ENCODE measurements around the gene MAPK8. TPM values are rescaled to one million over a fixed set of nuclear protein-coding genes. Genes with fewer than 3 reads are reported as not detected.

The MAPK8 gene
- total and polyA plus RNA-seq, 4 donors, result 75.8 to 107 (median 88.7) TPM

DNA sequence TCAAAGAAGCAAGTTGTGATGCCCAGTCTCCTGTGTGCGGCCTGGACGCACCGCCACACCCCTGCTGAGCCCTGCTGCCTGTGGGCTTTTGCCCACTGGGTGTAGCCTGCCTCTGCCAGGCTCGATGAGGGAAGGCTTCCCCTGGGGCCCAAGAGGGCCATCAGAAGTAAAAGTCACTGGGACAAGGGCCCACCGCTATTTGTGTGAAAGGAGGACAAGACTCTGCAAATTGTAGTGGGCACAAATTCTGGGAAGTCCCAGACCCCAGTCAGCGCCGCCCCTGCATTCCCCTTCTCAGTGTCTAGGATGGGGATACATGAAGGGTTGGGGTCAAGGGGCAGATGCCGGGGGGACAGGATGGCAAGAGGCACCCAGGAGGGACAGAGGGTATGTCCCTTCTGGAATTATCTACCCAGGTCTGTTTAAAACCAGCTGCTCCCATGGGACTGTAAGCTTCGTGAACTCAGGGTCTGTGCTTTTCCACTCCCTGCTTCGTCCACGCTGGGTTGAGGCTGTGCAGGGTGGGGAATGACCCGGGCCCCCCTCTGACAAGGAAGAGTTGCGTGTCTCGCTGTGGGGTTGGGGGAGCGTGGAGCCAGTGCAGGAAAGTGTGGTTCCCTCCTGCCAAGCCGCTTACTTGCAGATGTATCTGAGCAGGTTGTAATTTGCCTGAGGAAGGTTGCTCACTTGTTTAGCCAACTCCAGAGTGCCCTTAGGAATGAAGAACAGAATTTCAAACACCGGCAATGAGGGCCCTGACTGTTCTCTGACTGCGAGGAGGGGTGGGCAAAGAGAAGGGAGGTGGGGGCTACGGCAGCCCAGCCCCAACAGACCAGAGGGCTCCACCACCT is 147.2 kb downstream of the MAPK8 start:
- peaks cover 41% of the 10 kb centered on the region for H3K36me3 ChIP-seq (ENCODE audit: control insufficient read depth, insufficient read depth, low read length)
- WGBS (ENCODE audit: insufficient coverage), result 91% methylated on average over 17 of the region's 19 CpGs

DNA sequence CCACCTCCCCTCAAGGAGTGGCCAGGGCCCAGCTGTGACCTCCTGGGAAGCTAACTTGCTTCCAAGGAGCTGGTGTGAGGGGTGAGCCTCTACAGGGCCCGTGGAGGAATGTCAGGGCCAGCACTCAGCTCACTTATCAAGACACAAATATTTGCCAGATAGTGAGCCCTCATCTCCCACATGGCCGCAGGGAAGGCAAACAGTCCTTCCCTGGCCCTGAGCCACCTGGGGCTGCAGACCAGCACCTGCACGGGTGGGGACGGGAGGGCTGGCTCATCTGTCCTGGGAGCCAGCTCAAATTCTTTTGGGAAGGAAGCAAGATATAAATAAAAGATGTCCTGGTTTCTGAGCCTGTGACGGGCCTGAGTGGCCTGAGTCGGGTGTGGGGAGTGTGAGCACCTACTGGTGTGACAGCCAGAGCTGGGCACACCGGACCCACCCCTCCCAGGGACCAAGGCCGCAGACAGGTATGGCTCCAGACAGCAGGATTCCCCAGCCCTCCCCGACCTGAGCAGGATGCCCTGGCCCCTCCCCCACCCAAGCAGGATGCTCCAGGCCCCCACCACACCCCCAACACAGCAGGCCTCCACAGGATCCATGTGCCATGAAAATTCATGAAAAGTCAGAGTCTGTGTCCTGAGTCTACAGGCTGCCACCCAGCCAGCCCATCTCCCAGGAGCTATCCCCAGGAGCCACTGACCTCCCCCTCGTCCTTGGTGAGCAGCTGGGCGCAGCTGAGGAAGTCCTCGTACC is 148.0 kb downstream of the MAPK8 start:
- 84% methylated on average over 12 of the region's 12 CpGs for WGBS (ENCODE audit: insufficient coverage)
- no peak overlapping the region for H3K27ac ChIP-seq (ENCODE audit: low read depth, low read length)
- no peak for DNase-seq (ENCODE audit: low read depth in 4 of 6, low spot score in 6 of 6)

More for the DNA sequence above, 147.2 kb downstream of the MAPK8 start:
- Histone ChIP-seq H3K27ac (ENCODE audit: low read depth, low read length) (no peak overlapping the region), H3K27me3 (ENCODE audit: control insufficient read depth, insufficient read depth, low read length) (no peaks in the 10 kb centered on the region), H3K4me1 (ENCODE audit: control insufficient read depth, insufficient read depth, low read length) (peaks cover 27% of the 10 kb centered on the region), H3K4me3 (ENCODE audit: low read depth, low read length) (no peak overlapping the region), H3K9me3 (ENCODE audit: control insufficient read depth, insufficient read depth, low read length) (no peaks in the 10 kb centered on the region)
- no peak for DNase-seq (ENCODE audit: low read depth in 4 of 6, low spot score in 6 of 6)

DNA sequence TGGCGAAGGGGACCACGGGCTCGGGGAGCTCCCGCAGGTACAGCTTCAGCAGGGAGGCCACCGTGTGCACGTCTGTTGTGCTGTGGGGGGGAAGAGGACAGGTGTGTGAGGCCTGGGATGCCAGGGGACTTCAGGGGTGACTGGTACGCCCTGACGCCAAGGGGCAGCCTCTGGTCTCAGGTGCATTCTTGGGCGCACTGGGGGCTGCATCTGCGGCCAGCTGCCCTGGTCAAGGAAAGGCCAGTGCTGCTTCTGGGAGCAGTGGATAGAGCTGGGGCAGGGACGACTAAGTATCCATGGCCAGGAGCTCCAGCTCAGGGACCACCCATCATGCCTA is 148.5 kb downstream of the MAPK8 start:
- H3K27ac ChIP-seq (ENCODE audit: low read depth, low read length), result no peak overlapping the region
- 93% methylated on average over 11 of the region's 11 CpGs for WGBS (ENCODE audit: insufficient coverage)

More for the DNA sequence above, 148.0 kb downstream of the MAPK8 start:
- no peak overlapping the region for H3K4me3 ChIP-seq (ENCODE audit: low read depth, low read length)
- H3K9me3 ChIP-seq (ENCODE audit: control insufficient read depth, insufficient read depth, low read length), result no peaks in the 10 kb centered on the region
- H3K36me3 ChIP-seq (ENCODE audit: control insufficient read depth, insufficient read depth, low read length), result peaks cover 40% of the 10 kb centered on the region
- no peaks in the 10 kb centered on the region for H3K27me3 ChIP-seq (ENCODE audit: control insufficient read depth, insufficient read depth, low read length)
- peaks cover 27% of the 10 kb centered on the region for H3K4me1 ChIP-seq (ENCODE audit: control insufficient read depth, insufficient read depth, low read length)

DNA sequence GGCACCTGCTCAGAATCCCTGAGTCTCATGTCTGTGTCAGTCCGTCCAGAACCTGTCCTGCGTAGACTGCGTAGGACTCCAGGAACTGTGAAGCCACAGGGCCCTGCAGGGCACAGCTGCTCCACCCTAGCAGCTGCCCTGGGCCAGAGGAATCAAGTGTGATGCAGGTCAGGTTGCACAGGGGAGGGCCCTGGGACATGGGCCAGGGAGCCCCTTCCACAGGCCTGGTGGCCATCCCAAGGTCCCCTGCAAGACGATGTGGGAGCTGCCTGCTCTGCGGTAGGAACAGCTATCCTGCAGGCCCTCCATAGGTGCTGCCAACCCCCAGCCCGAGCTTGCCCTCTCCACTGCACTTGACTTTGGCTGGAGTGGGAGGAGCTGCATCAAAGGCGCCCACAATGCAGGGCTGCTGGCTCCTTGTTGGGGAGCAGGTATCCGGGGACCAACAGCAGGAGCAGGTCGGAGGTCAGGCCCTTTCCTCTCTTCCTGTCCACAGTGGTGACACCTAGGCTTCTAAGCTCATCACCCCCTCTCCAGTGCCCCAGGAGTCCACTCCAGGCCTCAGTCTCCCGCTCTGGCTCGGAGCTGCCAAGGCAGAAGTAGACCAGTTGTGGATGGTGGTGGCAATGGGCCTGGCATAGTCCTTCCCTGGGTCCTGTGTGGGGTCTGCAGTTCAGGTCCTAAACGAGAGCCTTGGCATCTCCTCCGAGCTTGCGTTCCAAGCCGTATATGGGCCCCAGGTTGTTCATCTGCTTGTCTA is 149.1 kb downstream of the MAPK8 start:
- H3K27ac ChIP-seq (ENCODE audit: low read depth, low read length), result no peak overlapping the region
- 95% methylated on average over 13 of the region's 15 CpGs for WGBS (ENCODE audit: insufficient coverage)
- peaks cover 36% of the 10 kb centered on the region for H3K36me3 ChIP-seq (ENCODE audit: control insufficient read depth, insufficient read depth, low read length)
- H3K27me3 ChIP-seq (ENCODE audit: control insufficient read depth, insufficient read depth, low read length), result no peaks in the 10 kb centered on the region
- no peaks in the 10 kb centered on the region for H3K9me3 ChIP-seq (ENCODE audit: control insufficient read depth, insufficient read depth, low read length)
- H3K4me1 ChIP-seq (ENCODE audit: control insufficient read depth, insufficient read depth, low read length), result peaks cover 27% of the 10 kb centered on the region
- no peak for DNase-seq (ENCODE audit: low read depth in 4 of 6, low spot score in 6 of 6)
- H3K4me3 ChIP-seq (ENCODE audit: low read depth, low read length), result no peak overlapping the region

More for the DNA sequence above, 148.5 kb downstream of the MAPK8 start:
- Histone ChIP-seq H3K36me3 (ENCODE audit: control insufficient read depth, insufficient read depth, low read length) (peaks cover 41% of the 10 kb centered on the region), H3K27me3 (ENCODE audit: control insufficient read depth, insufficient read depth, low read length) (no peaks in the 10 kb centered on the region), H3K4me3 (ENCODE audit: low read depth, low read length) (no peak overlapping the region), H3K4me1 (ENCODE audit: control insufficient read depth, insufficient read depth, low read length) (peaks cover 27% of the 10 kb centered on the region), H3K9me3 (ENCODE audit: control insufficient read depth, insufficient read depth, low read length) (no peaks in the 10 kb centered on the region)
- no peak for DNase-seq (ENCODE audit: low read depth in 4 of 6, low spot score in 6 of 6)

GRCh38 chr10:48456361-48456804 is 149.9 kb downstream of the MAPK8 start:
- Histone ChIP-seq H3K27ac (ENCODE audit: low read depth, low read length) (no peak overlapping the region), H3K27me3 (ENCODE audit: control insufficient read depth, insufficient read depth, low read length) (no peaks in the 10 kb centered on the region), H3K4me1 (ENCODE audit: control insufficient read depth, insufficient read depth, low read length) (peaks cover 27% of the 10 kb centered on the region), H3K4me3 (ENCODE audit: low read depth, low read length) (no peak overlapping the region), H3K9me3 (ENCODE audit: control insufficient read depth, insufficient read depth, low read length) (no peaks in the 10 kb centered on the region), H3K36me3 (ENCODE audit: control insufficient read depth, insufficient read depth, low read length) (peaks cover 28% of the 10 kb centered on the region)
- WGBS (ENCODE audit: insufficient coverage), result 11% methylated on average over 8 of the region's 9 CpGs
- DNase-seq (ENCODE audit: low read depth in 4 of 6, low spot score in 6 of 6), result peak in 3 of 6 donors; percentile 50 to 80 (median 76)

DNA sequence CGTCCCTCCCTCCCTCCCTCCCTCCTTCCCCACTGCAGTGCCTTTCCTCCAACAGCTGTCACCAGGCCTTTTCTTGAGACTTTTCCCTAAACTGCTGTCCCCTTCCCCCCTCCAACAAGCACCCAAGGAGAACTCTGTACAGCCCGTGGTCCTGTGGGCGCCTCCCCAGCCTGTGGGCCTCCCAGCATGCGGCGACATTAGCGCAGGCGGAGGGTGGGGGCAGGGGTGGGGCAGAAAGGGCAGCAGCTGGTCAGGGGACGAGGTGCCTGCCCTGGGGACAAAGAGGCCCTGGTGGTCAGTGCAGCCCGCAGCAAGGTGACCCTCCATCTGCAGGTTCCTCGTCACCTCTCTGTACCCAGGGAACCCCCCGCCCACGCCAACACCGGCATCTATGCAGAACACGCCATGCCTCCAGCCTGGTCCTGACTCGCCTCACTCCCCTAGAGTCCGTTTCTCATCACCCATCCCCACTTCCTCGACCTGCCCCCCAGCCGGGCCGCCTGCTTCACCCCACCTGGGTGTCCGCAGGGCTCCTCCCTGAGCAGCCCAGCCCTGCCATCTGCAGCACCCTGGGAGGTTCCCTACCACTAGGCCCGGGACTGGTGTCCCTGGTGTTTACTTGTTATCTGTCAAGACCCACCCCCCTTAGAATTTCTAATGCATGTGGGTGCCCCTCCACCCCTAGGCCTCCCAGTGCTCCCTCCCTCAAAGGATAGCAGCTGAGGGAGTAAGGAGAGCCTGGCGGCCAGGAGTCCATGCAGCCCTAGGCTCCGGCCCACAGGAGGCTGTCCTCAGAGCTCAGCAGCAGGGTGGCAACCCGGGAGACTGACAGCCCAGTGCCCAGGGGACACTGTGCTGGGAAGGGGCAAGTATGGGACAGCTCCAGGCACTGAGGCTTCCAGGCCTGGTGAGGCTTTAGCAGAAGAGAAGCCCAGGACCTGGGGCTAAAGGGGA is 150.6 kb downstream of the MAPK8 start:
- Histone ChIP-seq H3K9me3 (ENCODE audit: control insufficient read depth, insufficient read depth, low read length) (no peaks in the 10 kb centered on the region), H3K4me3 (ENCODE audit: low read depth, low read length) (no peak overlapping the region), H3K27ac (ENCODE audit: low read depth, low read length) (no peak overlapping the region), H3K4me1 (ENCODE audit: control insufficient read depth, insufficient read depth, low read length) (peaks cover 27% of the 10 kb centered on the region), H3K27me3 (ENCODE audit: control insufficient read depth, insufficient read depth, low read length) (no peaks in the 10 kb centered on the region), H3K36me3 (ENCODE audit: control insufficient read depth, insufficient read depth, low read length) (peaks cover 23% of the 10 kb centered on the region)
- 76% methylated on average over 24 of the region's 24 CpGs for WGBS (ENCODE audit: insufficient coverage)
- no peak for DNase-seq (ENCODE audit: low read depth in 4 of 6, low spot score in 6 of 6)

GRCh38 chr10:48457949-48458661 is 151.6 kb downstream of the MAPK8 start:
- DNase-seq (ENCODE audit: low read depth in 4 of 6, low spot score in 6 of 6), result no peak
- peaks cover 17% of the 10 kb centered on the region for H3K36me3 ChIP-seq (ENCODE audit: control insufficient read depth, insufficient read depth, low read length)
- WGBS (ENCODE audit: insufficient coverage), result 76% methylated on average over 5 of the region's 5 CpGs

DNA sequence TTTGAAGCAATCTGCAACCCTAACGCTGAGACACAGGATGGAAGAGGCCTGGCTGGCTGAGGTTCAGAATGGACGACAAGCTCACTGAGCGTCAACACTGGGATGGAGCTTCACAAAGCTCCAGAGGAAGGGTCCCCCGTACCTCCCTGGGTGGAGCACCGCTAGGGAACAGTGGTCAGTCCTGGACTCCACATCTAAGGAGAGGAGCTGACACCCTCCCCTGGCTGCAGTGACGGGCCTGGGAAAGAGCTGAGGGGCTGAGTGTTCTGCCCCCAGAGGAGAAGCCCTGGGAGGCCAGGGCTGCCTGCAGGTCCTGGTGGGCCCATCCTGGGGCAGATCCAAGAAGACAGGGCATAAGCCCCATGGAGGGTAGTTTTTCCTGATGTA is 152.2 kb downstream of the MAPK8 start:
- Histone ChIP-seq H3K27me3 (ENCODE audit: control insufficient read depth, insufficient read depth, low read length) (no peaks in the 10 kb centered on the region), H3K4me1 (ENCODE audit: control insufficient read depth, insufficient read depth, low read length) (peaks cover 39% of the 10 kb centered on the region), H3K27ac (ENCODE audit: low read depth, low read length) (no peak overlapping the region), H3K9me3 (ENCODE audit: control insufficient read depth, insufficient read depth, low read length) (no peaks in the 10 kb centered on the region), H3K36me3 (ENCODE audit: control insufficient read depth, insufficient read depth, low read length) (peaks cover 14% of the 10 kb centered on the region), H3K4me3 (ENCODE audit: low read depth, low read length) (no peak overlapping the region)
- no peak for DNase-seq (ENCODE audit: low read depth in 4 of 6, low spot score in 6 of 6)
- 72% methylated on average over 6 of the region's 6 CpGs for WGBS (ENCODE audit: insufficient coverage)

More at GRCh38 chr10:48457949-48458661, 151.6 kb downstream of the MAPK8 start:
- Histone ChIP-seq H3K4me1 (ENCODE audit: control insufficient read depth, insufficient read depth, low read length) (peaks cover 33% of the 10 kb centered on the region), H3K4me3 (ENCODE audit: low read depth, low read length) (no peak overlapping the region), H3K27me3 (ENCODE audit: control insufficient read depth, insufficient read depth, low read length) (no peaks in the 10 kb centered on the region), H3K27ac (ENCODE audit: low read depth, low read length) (no peak overlapping the region), H3K9me3 (ENCODE audit: control insufficient read depth, insufficient read depth, low read length) (no peaks in the 10 kb centered on the region)
